ENCODE measurements around the gene MEIS1.
"Not testable (repeated sequence)": the region's sequence is repeated elsewhere in the genome, so short reads cannot be mapped to it uniquely, and the experiment has no call there.

MEIS1 gene

GRCh38 chr2:66470199-66470598, 35.3 kb downstream of the MEIS1 start:
- no peak for DNase-seq

GRCh38 chr2:66472225-66472843, 37.4 kb downstream of the MEIS1 start:
- no peak for DNase-seq

- no peak for DNase-seq
Measured at GRCh38 chr2:66477135-66477842, 42.4 kb downstream of the MEIS1 start.

GRCh38 chr2:66478299-66478698, 43.4 kb downstream of the MEIS1 start:
- no peak for DNase-seq

GRCh38 chr2:66478731-66479316, 43.9 kb downstream of the MEIS1 start:
- DNase-seq, result no peak

GRCh38 chr2:66481100-66481549, 46.2 kb downstream of the MEIS1 start:
- no peak for DNase-seq

- DNase-seq, result not testable (repeated sequence)
Measured at GRCh38 chr2:66485252-66485651, 50.3 kb downstream of the MEIS1 start.

- no peak for DNase-seq
Measured at GRCh38 chr2:66488946-66489345, 54.0 kb downstream of the MEIS1 start.

GRCh38 chr2:66489436-66489835, 54.5 kb downstream of the MEIS1 start:
- no peak for DNase-seq

GRCh38 chr2:66490588-66491001, 55.7 kb downstream of the MEIS1 start:
- no peak for DNase-seq

GRCh38 chr2:66494708-66495107, 59.8 kb downstream of the MEIS1 start:
- DNase-seq, result no peak

GRCh38 chr2:66495788-66496640, 61.1 kb downstream of the MEIS1 start:
- no peak for DNase-seq

GRCh38 chr2:66496670-66497420, 61.9 kb downstream of the MEIS1 start:
- DNase-seq, result no peak

GRCh38 chr2:66497431-66498288, 62.7 kb downstream of the MEIS1 start:
- no peak for DNase-seq

- no peak for DNase-seq
Measured at GRCh38 chr2:66498289-66498975, 63.5 kb downstream of the MEIS1 start.

- DNase-seq, result no peak
Measured at GRCh38 chr2:66501267-66501666, 66.3 kb downstream of the MEIS1 start.

GRCh38 chr2:66506265-66506664, 71.3 kb downstream of the MEIS1 start:
- no peak for DNase-seq

GRCh38 chr2:66507673-66508201, 72.8 kb downstream of the MEIS1 start:
- no peak for DNase-seq

GRCh38 chr2:66508484-66509071, 73.7 kb downstream of the MEIS1 start:
- no peak for DNase-seq

GRCh38 chr2:66509326-66509811, 74.4 kb downstream of the MEIS1 start:
- DNase-seq, result no peak
